Activated T-cell treated with anti-CD3 and anti-CD28 coated beads, Interleukin-2, amount 50 U/mL, for 48 hours (primary cell): Measurements from ENCODE around the gene STEAP4.

Experiments used
- DNase-seq, 2 experiments: peaks; one replicate each; pipeline ENCODE4 v3.0.0-alpha.2; 2020

Gene STEAP4

DNA sequence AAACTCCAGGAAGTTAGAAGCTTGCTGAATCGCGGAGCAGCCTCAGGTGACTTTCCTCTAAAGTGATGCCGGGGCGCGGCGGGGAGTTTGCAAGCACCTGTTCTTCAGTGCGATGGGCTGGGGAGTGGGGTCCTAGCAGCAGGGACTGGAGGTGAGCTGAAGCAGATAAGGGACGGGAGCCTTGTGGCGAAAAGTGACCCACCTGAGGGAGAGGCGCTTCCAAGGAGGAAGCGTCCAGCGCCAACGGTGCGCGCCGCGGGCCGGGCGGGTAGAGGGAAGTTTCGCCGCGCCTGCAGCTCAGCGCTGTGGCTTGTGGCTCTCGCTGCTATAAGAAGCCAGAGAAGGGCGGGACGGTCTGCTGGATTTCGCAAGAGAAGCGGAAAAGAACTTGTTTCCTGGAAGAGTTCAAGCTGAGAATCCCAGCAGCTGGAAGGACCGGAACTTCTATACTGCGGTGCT is at the start of gene STEAP4:
STEAP4 (minus strand) TSS at position 305 of the 459 bp plus-strand sequence. CDS start 22,625 bp downstream, outside the sequence.
- DNase-seq, result peak in 1 of 2 experiments; percentile 17

DNA sequence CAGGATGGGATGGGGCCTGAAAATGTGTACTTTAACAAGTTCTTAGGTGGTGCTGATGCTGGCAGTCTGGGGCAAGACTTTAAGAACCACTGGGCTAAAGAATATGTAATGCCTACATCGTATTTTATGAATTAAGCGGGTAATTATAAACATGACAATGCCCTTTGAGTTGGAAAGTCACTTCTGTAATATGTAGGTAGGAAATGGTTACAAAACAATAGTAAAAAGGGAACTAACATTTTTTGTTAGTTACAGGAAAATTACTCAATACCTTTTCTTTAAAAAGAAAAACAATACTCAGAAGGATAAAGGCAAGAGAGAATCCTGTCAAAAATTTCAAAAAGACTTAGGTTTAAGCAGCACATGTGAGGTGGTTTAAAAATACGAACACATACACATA is 48.3 kb upstream of the STEAP4 start:
- DNase-seq, result no peak

GRCh38 chr7:88350118-88350517 is 43.4 kb upstream of the STEAP4 start:
- DNase-seq, result no peak

DNA sequence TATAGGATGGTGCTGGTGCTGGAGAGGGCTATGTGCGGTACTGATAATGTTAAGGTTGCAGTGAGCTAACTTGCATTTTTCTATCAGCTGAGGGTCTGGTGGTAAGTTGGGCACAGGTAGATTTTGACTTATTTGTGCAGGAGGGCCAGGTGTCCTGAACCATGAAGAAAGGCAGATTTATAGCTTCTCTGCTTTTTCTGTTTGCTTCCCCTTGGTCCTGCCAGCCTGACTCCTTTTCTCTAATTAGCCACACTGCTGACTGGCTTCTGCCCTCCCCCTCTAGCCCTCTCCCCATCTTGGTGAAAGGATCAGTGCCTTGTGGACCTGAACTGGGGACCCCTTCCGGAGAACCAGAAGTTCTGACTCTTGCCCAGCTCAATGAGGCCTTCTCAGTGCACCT is 40.8 kb upstream of the STEAP4 start:
- no peak for DNase-seq

DNA sequence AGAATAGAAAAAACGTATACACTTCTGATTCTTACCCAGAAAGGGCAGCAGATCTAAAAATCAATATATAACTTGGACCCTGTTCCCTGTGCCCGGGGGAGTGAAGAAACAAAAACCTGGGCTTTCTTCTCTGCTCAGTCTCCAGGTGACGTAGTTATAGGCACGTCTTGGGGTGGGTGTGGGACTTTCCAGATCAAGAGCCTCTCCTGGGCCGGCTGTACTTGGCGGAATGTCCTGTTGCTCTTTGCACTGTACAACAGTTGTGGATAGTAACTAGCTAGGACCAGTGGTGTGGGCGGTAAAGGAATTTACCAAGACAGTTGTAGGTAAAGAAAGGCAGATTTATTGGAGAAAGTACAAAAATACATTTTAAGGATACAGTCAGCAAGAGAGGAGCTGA is 40.4 kb upstream of the STEAP4 start:
- no peak for DNase-seq

GRCh38 chr7:88346357-88346756 is 39.7 kb upstream of the STEAP4 start:
- no peak for DNase-seq

GRCh38 chr7:88344956-88345832 is 38.5 kb upstream of the STEAP4 start:
- DNase-seq, result peak in 1 of 2 experiments; percentile 20

- no peak for DNase-seq
Observed at GRCh38 chr7:88344271-88344670, 37.6 kb upstream of the STEAP4 start.

DNA sequence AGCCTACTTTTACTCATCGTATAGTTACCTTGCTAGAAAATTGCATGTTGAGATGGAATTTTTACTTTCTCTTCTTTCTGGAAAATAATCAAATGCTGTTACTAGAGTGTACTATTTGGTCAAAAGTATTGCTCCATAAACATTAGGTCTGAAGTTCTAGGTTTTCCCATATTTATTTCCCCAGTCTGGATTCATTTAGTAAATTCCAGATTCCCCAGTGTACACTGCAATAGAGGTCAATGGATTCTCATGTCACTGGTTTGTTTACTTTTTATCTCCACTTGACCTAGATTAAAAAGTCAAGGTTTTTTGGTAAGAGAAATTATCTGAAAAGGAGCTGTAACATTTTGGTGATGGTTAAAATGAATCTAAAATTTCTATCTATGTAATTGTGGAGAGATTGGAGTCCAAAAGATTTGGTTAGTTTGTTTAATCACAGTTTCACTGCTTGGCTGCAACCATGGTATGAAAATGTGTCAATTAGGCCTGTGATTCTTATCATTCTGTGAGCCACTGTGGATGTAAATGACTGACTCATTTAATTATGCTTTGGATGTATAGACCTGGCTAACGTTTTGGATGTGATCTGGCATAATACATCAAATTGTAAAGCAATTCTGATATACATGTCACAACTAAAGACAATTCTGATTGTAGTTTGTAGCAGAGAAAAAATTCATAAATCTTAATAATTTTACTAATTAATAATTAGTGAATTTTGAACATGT is 32.7 kb upstream of the STEAP4 start:
- DNase-seq, result no peak

- DNase-seq, result no peak
Observed at GRCh38 chr7:88338503-88338902, 31.8 kb upstream of the STEAP4 start.

GRCh38 chr7:88337572-88337971 is 30.9 kb upstream of the STEAP4 start:
- DNase-seq, result no peak

DNA sequence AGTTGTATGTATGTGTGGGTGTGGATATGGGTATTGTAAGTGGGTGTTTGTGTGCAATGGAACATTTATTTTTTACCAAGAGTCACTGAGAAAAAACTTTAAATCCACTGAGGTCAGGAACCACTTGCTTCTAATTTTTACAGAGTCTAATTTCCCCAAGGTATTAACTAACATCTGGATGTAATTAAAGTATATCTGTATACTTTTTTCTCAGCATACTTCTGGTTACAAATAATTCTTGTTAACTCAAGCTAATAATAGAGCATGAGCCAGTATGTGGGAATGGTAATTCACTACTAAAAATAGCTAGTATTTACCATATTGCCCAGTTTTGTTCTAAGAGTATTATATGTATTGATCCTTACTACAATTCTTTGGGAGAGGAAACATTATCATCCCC is 24.6 kb upstream of the STEAP4 start:
- DNase-seq, result no peak

GRCh38 chr7:88329532-88330463 is 23.1 kb upstream of the STEAP4 start:
- DNase-seq, result no peak

- no peak for DNase-seq
Observed at GRCh38 chr7:88328787-88329186, 22.1 kb upstream of the STEAP4 start.

GRCh38 chr7:88324699-88325098 is 18.0 kb upstream of the STEAP4 start:
- peak in 1 of 2 experiments; percentile 17 for DNase-seq

DNA sequence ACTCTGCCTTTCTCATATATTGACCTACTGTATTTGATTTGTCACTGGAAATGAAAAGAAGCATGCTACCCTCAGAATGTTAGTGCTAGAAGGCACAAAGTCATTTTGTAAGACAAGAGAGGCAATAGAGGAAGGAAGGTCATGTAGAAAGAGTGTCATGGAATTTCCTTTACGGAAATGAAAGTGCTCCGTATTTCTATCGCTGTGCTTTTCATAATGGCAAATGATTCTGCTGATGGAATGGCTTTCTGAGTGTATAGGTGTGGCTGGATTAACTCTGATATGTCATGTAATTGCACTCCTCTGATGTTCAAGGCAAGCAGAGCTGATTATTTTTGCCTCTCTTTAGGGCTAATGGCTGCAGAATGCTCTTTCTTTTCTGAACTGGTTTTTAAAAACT is 15.5 kb upstream of the STEAP4 start:
- DNase-seq, result no peak

DNA sequence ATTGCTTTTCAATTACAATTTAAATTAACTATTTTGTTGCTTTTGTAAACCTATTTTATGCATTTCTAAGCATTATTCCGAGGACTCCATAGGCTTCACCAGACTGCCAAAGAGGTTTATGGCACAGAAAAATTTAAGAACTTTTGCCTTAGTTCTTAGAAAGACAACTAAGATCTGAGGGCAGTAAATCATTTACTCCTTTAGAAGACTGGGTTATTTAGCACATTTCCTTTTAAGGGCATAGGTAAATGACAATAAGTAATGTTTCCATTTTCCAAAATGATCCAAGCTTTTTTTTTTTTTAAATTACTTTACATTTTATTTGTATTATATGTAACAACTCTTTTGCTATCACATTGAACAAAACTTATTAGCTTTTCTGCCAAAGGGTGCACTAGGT is 15.0 kb upstream of the STEAP4 start:
- no peak for DNase-seq

GRCh38 chr7:88318196-88318595 is 11.5 kb upstream of the STEAP4 start:
- no peak for DNase-seq

DNA sequence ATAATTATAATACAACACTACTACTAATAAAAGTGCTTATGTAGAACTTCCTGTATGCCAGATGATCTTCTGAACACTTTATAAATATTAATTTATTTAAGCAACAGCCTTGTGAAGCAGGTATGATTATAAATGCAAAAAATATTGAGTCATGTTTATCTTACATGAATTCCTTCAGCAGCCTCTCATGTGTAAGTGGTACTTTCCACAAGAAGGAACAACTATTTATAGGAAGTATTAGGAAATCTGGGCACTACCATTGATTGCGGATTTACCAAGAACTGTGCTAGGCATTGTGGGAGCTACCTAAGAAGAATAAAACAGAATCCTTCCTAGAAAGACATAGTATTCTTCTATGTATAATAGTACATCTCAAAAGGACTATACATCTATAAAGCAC is 10.7 kb upstream of the STEAP4 start:
- DNase-seq, result no peak

- DNase-seq, result no peak
Observed at GRCh38 chr7:88316456-88316855, 9.8 kb upstream of the STEAP4 start.

- no peak for DNase-seq
Observed at GRCh38 chr7:88315522-88315921, 8.8 kb upstream of the STEAP4 start.

DNA sequence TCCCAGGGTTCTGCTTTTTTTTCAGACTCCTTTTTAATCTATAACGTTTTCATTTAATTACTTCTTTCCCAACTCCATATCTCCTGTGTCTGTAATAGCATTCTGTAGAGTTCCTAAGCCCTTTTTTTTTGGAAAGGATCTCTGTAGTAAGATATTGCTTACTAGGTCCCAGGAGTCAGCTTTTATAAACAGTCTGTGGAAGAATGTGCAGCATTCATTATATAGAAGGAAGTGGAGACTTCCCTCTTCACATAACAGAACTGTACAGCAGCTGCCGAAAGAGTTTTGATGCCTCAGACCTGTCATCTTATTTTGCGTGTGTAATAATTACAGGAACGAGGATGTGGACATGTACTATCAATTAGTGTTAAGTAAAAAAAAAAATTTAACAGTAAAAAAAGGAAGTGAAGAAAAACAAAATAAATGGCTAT is 7.4 kb upstream of the STEAP4 start:
- DNase-seq, result no peak
